ENCODE measurements around the gene RRM1.
"Not testable (repeated sequence)": the region's sequence is repeated elsewhere in the genome, so short reads cannot be mapped to it uniquely, and the experiment has no call there.

RRM1 gene

GRCh38 chr11:4140067-4140636, 45.6 kb downstream of the RRM1 start:
- no peak for DNase-seq (ENCODE audit: low spot score)

DNA sequence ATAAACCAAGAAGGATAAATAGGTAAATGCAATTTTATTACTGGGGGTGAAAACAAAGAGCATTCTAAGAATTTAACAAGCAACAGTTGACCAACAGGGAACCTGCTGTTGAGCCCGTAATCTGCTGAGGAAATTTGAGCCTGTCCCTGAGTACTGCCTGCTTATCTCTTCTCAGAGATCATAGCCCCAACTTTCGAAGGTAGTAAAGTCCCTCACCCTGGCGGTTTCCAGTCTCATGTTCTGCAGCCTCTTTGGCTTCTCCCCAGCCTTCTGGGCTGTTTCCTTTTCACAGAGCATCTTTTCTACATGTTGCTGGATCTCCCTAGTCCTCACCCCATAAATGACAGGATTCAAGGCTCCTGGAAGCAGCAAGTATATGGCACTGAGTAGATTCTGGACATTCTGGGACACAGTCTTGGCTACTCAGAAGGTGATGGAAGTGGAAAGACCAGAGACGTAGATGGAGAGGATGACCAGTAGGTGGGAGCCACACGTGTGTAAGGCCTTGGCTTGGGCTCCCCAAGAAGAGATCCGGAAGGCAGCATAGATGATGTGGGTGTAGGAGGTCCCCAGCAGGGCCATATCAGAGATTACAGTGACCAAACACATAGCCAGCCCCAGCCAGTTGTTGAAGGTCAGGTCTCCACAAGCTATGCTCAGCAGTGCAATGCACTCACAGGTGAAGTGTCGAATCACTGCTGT, 51.6 kb downstream of the RRM1 start:
- DNase-seq (ENCODE audit: low spot score), result no peak

DNA sequence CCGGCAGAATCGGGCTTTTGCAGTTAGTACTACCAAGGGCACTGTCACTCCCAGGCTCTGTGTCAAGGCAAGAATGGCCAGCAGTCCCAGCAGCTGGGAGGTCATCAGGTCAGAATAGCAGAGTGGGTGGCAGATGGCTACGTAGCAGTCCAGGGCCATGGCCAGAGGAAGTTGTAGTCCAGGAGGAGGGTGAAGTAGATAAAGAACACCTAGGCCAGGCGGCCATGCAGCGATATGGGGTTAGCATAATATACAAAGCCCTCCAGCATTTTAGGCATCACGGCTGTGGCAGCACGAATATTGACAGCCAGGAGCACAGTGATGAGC, 52.1 kb downstream of the RRM1 start:
- DNase-seq (ENCODE audit: low spot score), result no peak

GRCh38 chr11:4154503-4154902, 59.9 kb downstream of the RRM1 start:
- no peak for DNase-seq (ENCODE audit: low spot score)

DNA sequence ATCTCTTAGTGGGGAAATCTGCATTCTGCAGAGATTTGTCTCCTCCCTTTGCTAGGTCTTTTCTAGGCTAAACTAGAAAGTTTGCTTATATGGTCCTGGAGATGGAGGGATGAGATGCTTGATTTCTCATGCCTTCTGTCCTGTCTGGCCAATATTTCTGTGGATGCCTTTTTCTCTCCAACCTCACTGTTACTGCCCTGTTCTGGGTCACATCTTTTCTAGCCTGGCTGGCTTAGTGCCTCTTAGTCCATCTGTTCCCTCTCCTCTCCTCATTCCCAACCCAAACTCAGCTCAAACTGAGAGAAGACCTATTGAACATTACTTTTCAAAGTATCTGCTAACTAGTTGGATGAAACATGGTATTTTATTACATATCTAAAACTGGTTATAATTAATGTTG, 62.0 kb downstream of the RRM1 start:
- DNase-seq (ENCODE audit: low spot score), result no peak

GRCh38 chr11:4158818-4159217, 64.2 kb downstream of the RRM1 start:
- DNase-seq (ENCODE audit: low spot score), result not testable (repeated sequence)

- no peak for DNase-seq (ENCODE audit: low spot score)
Observed at GRCh38 chr11:4161305-4161704, 66.7 kb downstream of the RRM1 start.

GRCh38 chr11:4164884-4165590, 70.4 kb downstream of the RRM1 start:
- DNase-seq (ENCODE audit: low spot score), result no peak

DNA sequence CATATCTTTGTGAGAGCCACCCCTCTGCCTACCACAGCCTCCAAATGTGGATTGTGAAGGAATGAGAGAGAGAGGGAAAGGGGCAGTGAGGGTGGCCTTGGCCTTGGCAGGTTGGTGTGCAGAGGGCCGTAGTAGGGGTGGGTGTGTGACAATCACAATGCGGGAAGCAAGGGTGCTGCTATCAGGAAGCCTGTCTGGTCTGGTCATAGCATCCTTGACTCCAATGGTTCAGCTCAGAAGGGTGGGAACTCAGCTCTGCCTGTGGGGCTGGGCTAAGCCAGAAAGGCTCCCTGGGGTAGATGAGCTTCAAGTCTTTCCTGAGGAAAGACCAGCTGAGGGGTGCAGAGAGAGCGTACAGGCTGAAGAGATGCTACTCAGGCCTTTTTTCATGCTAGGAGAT, 72.7 kb downstream of the RRM1 start:
- DNase-seq (ENCODE audit: low spot score), result no peak

DNA sequence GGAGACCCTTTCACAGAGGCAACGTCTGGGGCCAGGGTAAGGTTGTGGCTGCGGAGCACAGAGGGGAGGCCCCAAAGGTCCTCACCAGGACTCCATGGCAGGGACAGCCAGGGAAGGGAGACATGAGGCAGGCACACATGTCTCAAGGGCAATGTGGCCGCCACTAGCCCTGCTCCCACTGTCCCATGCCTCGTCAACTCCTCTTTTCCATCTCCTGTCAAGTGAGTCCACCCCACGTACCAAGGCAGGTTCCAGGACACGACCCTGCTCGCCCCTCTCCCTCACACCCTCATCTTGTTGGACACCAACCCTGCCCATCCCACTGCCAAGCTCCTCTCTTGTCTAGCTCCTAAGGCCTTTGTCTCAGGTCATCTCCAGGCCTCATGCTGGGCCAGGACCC, 73.2 kb downstream of the RRM1 start:
- no peak for DNase-seq (ENCODE audit: low spot score)

DNA sequence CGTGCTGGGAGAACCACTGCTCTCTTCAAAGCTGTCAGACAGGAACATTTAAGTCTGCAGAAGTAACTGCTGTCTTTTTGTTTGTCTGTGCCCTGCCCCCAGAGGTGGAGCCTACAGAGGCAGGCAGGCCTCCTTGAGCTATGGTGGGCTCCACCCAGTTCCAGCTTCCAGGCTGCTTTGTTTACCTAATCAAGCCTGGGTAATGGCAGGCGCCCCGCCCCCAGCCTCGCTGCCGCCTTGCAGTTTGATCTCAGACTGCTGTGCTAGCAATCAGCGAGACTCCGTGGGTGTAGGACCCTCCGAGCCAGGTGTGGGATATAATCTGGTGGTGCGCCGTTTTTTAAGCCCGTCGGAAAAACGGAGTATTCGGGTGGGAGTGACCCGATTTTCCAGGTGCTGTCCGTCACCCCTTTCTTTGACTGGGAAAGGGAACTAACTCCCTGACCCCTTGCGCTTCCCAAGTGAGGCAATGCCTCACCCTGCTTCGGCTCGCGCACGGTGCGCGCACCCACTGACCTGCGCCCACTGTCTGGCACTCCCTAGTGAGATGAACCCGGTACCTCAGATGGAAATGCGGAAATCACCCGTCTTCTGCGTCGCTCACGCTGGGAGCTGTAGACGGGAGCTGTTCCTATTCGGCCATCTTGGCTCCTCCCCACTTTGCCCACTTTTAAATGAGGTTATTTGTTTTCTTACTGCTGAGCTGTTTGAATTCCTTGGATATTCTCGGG, 81.2 kb downstream of the RRM1 start:
- DNase-seq (ENCODE audit: low spot score), result not testable (repeated sequence)

DNA sequence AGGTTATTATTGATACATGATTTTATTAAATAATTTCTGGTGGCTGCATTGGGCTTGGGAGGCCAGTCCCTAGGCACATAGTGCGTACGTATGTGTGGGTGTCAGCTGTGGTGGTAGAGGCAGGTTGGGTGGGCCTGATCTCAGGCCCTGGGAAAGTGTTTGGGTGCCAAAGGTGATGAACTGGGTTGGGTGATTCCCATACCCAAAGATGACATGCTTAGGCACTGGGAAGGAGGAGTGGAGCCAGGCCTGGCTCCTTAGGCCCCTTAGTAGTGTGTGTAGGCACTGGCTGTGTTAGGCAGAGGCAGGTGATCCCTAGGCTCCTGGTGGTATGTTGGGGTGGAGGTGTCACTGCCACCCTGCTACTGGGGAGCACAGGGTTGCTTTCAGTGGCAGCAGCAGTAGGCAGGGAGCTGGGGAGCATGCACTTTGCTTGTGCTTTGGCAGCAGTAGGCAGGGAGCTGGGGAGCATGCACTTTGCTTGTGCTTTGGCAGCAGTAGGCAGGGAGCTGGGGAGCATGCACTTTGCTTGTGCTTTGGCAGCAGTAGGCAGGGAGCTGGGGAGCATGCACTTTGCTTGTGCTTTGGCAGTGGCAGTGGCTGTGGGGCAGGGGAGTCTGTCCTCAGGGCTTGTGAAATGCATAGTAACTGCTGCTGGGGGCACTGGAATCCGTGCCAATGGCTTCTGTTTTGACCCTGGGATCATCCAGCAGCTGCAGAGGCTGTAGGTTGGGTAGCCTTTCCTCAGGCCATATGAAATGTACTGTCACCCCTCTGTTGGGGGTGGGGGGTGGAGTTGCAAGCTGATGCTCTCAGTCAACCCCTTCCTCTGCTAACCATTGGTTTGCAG, 84.4 kb downstream of the RRM1 start:
- no peak for DNase-seq (ENCODE audit: low spot score)

DNA sequence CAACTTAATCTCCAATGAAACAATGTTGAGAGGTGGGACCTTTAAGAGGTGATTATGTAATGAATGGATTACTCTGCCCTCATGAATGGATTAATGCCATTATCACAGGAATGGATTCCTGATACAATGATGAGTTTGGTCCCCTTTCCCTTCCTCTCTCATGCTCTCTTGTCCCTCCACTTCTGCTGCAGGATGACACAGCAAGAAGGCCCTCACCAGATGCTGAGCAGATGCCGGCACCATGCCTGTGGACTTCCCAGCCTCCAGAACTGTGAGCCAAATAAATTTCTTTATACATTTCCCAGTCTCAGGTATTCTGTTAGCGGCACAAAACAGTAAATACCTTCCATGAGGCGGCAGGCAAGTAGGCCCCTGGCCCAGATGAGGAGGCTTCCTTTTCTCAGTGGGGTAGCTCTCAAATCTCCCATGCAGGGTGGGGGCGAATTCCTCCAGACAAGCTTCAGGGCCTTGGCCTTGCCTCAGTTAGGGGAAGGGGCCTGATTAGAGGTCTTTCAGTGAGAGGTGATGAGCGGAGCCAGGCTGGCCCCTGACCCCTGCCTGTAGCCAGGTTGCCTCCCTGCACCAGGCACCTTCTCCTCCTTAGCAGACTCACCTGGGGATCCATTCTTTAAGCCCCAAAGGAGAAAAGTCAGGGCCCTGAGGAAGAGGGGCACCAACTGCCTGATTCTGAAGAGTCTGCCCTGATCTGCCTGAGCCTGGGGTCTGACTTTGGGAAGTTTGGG, 86.0 kb downstream of the RRM1 start:
- no peak for DNase-seq (ENCODE audit: low spot score)

DNA sequence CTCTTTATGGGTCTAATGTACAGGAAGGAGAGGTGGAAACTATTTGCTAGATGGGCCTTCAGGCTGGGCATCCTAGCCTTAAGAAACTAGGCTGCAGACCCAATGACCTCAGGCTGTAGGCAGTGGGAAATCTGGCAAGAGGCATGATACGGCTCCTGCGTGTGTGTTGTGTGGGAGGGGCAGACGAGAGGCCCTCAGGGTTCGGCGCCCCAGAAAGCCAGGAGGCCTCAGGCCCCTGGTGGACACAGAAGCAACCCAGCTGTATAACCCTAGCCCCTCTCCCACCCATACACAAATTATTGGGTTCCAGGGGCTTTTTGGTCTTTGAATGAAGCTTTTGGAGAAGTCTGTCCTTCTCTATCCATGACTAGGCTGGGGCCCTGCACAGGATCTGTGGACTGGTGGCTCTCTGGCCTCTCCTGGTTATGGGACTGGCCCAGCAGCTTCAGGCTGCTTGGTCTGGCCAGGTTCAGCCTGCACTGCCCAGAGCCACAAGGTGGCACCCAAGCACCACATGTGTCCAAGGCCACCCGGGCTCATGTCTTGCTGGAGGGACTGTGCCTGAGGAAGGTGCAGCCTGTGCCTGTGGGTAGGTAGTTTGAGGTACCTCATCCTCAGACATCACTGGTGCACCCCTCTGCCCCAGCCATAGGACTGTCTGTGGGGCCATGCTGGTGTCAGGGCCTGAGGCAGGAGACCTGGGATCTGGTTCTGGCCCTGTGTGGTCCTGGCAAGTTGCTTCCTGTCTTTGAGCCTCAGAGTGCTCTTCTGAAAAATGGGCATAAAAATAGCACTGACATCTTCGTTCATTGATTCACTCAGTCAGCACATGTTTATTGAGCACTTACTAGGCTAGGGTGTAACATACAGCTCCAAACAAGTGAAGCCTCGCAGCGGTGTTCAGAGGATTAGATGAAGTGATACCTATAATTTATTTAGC, 87.5 kb downstream of the RRM1 start:
- DNase-seq (ENCODE audit: low spot score), result peak; percentile 78

DNA sequence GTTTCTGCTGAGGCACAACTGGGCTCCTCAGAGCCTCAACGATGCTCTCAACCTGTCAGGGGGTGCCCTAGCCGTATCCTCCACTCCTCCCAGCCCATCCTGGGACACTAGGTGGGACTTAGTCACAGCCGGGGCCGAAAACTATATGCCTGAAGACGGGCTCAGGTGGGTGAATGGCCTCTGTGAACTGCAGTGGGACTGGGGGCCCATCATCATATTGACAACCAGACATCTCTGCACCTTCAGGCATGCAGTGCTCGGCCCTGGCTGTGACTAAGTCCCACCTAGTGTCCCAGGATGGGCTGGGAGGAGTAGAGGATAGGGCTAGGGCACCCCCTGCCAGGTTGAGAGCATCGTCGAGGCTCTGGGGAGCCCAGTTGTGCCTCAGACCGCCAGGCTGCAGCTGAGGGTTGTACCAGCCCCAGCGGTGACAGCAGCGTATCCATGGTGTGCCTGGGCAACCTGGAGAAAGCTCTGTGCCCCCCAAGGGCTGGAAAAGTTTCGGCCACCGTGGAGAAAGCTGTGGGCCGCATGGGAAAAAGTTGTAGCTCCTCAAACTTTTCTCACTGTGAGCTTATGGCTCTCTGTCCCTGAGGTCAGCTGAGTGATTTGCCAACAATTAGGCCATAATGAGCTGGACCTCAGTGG, 88.9 kb downstream of the RRM1 start:
- DNase-seq (ENCODE audit: low spot score), result no peak

DNA sequence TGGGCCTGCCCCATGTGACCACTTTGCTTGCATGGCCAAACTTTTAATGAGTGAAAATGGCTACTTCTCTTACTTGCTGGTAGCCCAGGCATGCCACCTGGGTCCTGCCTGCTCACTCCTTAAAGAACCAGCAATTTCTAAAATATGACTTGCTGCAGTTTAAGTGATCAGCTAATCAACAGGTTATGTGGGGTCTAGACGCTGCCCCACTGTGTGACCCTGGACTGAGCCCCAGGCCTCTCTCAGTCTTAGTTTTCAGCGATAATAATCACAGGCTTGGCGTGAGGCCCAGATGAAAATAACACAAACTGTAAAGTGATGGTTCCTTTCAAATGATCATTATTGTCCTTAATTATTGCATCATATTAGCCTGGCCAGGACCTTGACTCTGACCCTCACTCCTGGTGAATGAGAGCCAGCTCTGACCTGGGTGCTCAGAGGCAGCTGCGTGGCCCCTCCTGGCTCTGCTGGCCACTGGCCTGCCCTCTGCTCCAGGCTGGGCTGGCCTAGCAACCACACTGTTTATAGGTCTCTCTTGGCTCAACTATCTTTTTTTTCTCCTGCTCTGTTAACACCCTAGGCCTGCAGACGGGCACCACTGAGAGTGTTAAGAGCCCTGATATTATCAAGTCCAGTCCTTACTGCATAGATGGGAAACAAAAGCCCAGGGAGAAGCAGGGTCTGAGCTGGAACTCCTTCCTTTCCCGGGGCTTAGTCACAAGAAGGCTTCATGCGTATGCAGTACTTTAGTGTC, 89.7 kb downstream of the RRM1 start:
- no peak for DNase-seq (ENCODE audit: low spot score)

DNA sequence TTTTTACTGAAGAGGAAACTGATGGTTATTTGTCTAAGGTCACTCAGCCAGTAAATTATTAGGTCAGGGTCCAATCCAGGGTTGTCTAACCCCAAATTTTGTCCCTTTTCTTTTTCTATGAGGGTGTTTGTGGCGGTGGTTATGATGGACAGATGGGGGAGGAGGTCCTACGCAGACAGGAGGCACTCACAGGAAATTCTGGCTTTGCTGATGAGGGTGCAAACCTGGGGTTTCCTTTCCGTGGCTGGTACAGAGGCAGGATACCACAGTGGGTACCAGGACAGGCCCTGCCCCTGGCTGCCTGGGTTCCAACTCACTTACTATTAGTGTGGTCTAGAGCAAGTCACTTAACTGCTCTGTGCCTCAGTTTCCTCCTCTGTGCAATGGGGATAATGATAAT, 91.0 kb downstream of the RRM1 start:
- no peak for DNase-seq (ENCODE audit: low spot score)

GRCh38 chr11:4186464-4187054, 92.0 kb downstream of the RRM1 start:
- no peak for DNase-seq (ENCODE audit: low spot score)

Data from AG08395 (cell line).